ENCODE results near the gene PUM2. TPM values are rescaled to one million over a fixed set of nuclear protein-coding genes. Genes with fewer than 3 reads are reported as not detected.
A peak's percentile ranks its signal among the peaks of the same experiment; 100 is the strongest.

The PUM2 gene
- polyA plus RNA-seq, 1 donor (not counting 4 experiments of a cell fraction or from before 2014, with no cell fraction given) = 47.5 TPM

GRCh38 chr2:20218331-20219320 lies 132.0 kb downstream of the PUM2 start:
- TF ChIP-seq EZH2 (IDR thresholded peaks at IDR 0.05; ENCODE audit: low read length) (no peak), CTCF (optimal IDR thresholded peaks at IDR 0.05 in 1 of 3, IDR thresholded peaks at IDR 0.05 in 1 of 3, conservative IDR thresholded peaks at IDR 0.05 in 1 of 3; ENCODE audit: extremely low read depth in 1 of 3, insufficient read depth in 2 of 3, low read length in 3 of 3) (no peak)
- Histone ChIP-seq H3K4me1 (ENCODE audit: control insufficient read depth, extremely low read depth, insufficient read depth, low read length) (peaks cover 91% of the 10 kb centered on the region), H3K27ac (ENCODE audit: control insufficient read depth, insufficient read depth, low read length) (peak overlapping the region; percentile 96), H3K4me3 (ENCODE audit: control insufficient read depth in 2 of 3, extremely low read depth in 1 of 3, insufficient read depth in 2 of 3, low read depth in 1 of 3, low read length in 3 of 3) (peak overlapping the region; percentile 19 to 52 (median 37)), H3K9me3 (ENCODE audit: control insufficient read depth, low read depth, low read length) (no peaks in the 10 kb centered on the region), H3K9me1 (ENCODE audit: control insufficient read depth, extremely low read depth, insufficient read depth, low read length) (peaks cover 3% of the 10 kb centered on the region), H3K79me2 (ENCODE audit: control insufficient read depth, insufficient read depth, low read length) (peaks cover 98% of the 10 kb centered on the region), H3K9ac (ENCODE audit: control insufficient read depth, extremely low read depth, insufficient read depth, low read length) (peak overlapping the region; percentile 96), H4K20me1 (ENCODE audit: control insufficient read depth, extremely low read depth, insufficient read depth, low read length) (peaks cover 38% of the 10 kb centered on the region), H3K4me2 (ENCODE audit: control insufficient read depth, extremely low read depth, insufficient read depth, low read depth, low read length) (peak overlapping the region; percentile 100), H3K27me3 (ENCODE audit: control insufficient read depth, extremely low read depth, insufficient read depth, low read length) (no peaks in the 10 kb centered on the region), H3K36me3 (ENCODE audit: control insufficient read depth in 2 of 2, extremely low read depth in 1 of 2, insufficient read depth in 2 of 2, low read length in 2 of 2) (peaks cover 20 to 76% of the 10 kb centered on the region in 2 experiments), H2AFZ (ENCODE audit: control insufficient read depth, low read length) (no peak overlapping the region)
- FAIRE-seq (peak; percentile 34), DNase-seq (ENCODE audit: low read depth, low spot score) (no peak)
- dilution Hi-C loops (cut with MboI; ENCODE audit: extremely low pct_ligation_motif_present, low sequenced_read_pairs) = no loop called here

- peaks cover 3% of the 10 kb centered on the region for H3K9me1 ChIP-seq (ENCODE audit: control insufficient read depth, extremely low read depth, insufficient read depth, low read length)
- no peak overlapping the region for H2AFZ ChIP-seq (ENCODE audit: control insufficient read depth, low read length)
- no peak for TF ChIP-seq EZH2 (IDR thresholded peaks at IDR 0.05; ENCODE audit: low read length)
- no peak for TF ChIP-seq CTCF (optimal IDR thresholded peaks at IDR 0.05 in 1 of 3, IDR thresholded peaks at IDR 0.05 in 1 of 3, conservative IDR thresholded peaks at IDR 0.05 in 1 of 3; ENCODE audit: extremely low read depth in 1 of 3, insufficient read depth in 2 of 3, low read length in 3 of 3)
- dilution Hi-C loops (cut with MboI; ENCODE audit: extremely low pct_ligation_motif_present, low sequenced_read_pairs) = no loop called here
- peak overlapping the region; percentile 96 for H3K27ac ChIP-seq (ENCODE audit: control insufficient read depth, insufficient read depth, low read length)
- peaks cover 99% of the 10 kb centered on the region for H3K4me1 ChIP-seq (ENCODE audit: control insufficient read depth, extremely low read depth, insufficient read depth, low read length)
- H3K79me2 ChIP-seq (ENCODE audit: control insufficient read depth, insufficient read depth, low read length) = peaks cover 97% of the 10 kb centered on the region
- no peaks in the 10 kb centered on the region for H3K27me3 ChIP-seq (ENCODE audit: control insufficient read depth, extremely low read depth, insufficient read depth, low read length)
- FAIRE-seq = peak; percentile 67
- peaks cover 20 to 69% of the 10 kb centered on the region in 2 experiments for H3K36me3 ChIP-seq (ENCODE audit: control insufficient read depth in 2 of 2, extremely low read depth in 1 of 2, insufficient read depth in 2 of 2, low read length in 2 of 2)
- H3K9me3 ChIP-seq (ENCODE audit: control insufficient read depth, low read depth, low read length) = no peaks in the 10 kb centered on the region
- peak overlapping the region; percentile 96 for H3K9ac ChIP-seq (ENCODE audit: control insufficient read depth, extremely low read depth, insufficient read depth, low read length)
- H4K20me1 ChIP-seq (ENCODE audit: control insufficient read depth, extremely low read depth, insufficient read depth, low read length) = peaks cover 40% of the 10 kb centered on the region
- peak overlapping the region; percentile 100 for H3K4me2 ChIP-seq (ENCODE audit: control insufficient read depth, extremely low read depth, insufficient read depth, low read depth, low read length)
- H3K4me3 ChIP-seq (ENCODE audit: control insufficient read depth in 2 of 3, extremely low read depth in 1 of 3, insufficient read depth in 2 of 3, low read depth in 1 of 3, low read length in 3 of 3) = peak overlapping the region in 2 of 3 experiments; percentile 37 to 63
- DNase-seq (ENCODE audit: low read depth, low spot score) = no peak
Observed at GRCh38 chr2:20217041-20217970, 133.3 kb downstream of the PUM2 start.
